Measurements from ENCODE around the gene CHST14. TPM values are rescaled to one million over a fixed set of nuclear protein-coding genes. Genes with fewer than 3 reads are reported as not detected.

The CHST14 gene
- total RNA-seq, 2 experiments from 2014 or later: 13.9 to 15.9 TPM

- Mint-ChIP-seq H3K27me3 (no peaks in the 10 kb centered on the region), H3K4me1 (peaks cover 26% of the 10 kb centered on the region), H3K36me3 (ENCODE audit: low read depth) (peaks cover 5% of the 10 kb centered on the region), H3K4me3 (no peak overlapping the region), H3K27ac (no peak overlapping the region), H3K9me3 (no peaks in the 10 kb centered on the region)
- ChIA-PET POLR2A (interaction anchor here (1.0 kb wide), 1 partner anchor 11 kb away, joined by 3 read pairs; no protein-coding TSS in a partner anchor), CTCF (no interaction called here)
- no peak for DNase-seq
Measured at GRCh38 chr15:40458495-40459371, 12.1 kb upstream of the CHST14 start.

- H3K27me3 Mint-ChIP-seq: no peaks in the 10 kb centered on the region
- CTCF ChIA-PET: no interaction called here
Measured at GRCh38 chr15:40459391-40460015, 11.3 kb upstream of the CHST14 start.

GRCh38 chr15:40460404-40460803 is 10.4 kb upstream of the CHST14 start:
- H3K9me3 Mint-ChIP-seq: no peaks in the 10 kb centered on the region

More at GRCh38 chr15:40459391-40460015, 11.3 kb upstream of the CHST14 start:
- Mint-ChIP-seq H3K27ac (no peak overlapping the region), H3K9me3 (no peaks in the 10 kb centered on the region), H3K4me3 (no peak overlapping the region), H3K36me3 (ENCODE audit: low read depth) (peaks cover 6% of the 10 kb centered on the region), H3K4me1 (peaks cover 18% of the 10 kb centered on the region)
- POLR2A ChIA-PET: interaction anchor here (1.0 kb wide), 1 partner anchor 10 kb away, joined by 3 read pairs; no protein-coding TSS in a partner anchor
- no peak for DNase-seq

GRCh38 chr15:40461958-40462357 is 8.8 kb upstream of the CHST14 start:
- no peaks in the 10 kb centered on the region for H3K27me3 Mint-ChIP-seq
- no peak overlapping the region for H3K4me3 Mint-ChIP-seq
- ChIA-PET POLR2A (no interaction called here), CTCF (no interaction called here)
- no peaks in the 10 kb centered on the region for H3K9me3 Mint-ChIP-seq
- H3K27ac Mint-ChIP-seq: no peak overlapping the region
- no peak for DNase-seq
- H3K36me3 Mint-ChIP-seq (ENCODE audit: low read depth): peaks cover 14% of the 10 kb centered on the region
- peaks cover 13% of the 10 kb centered on the region for H3K4me1 Mint-ChIP-seq

More at GRCh38 chr15:40460404-40460803, 10.4 kb upstream of the CHST14 start:
- Mint-ChIP-seq H3K4me3 (no peak overlapping the region), H3K36me3 (ENCODE audit: low read depth) (peaks cover 8% of the 10 kb centered on the region), H3K27me3 (no peaks in the 10 kb centered on the region), H3K4me1 (peaks cover 10% of the 10 kb centered on the region), H3K27ac (no peak overlapping the region)
- CTCF ChIA-PET: no interaction called here
- no peak for DNase-seq
- POLR2A ChIA-PET: no interaction called here

GRCh38 chr15:40463279-40463678 is 7.5 kb upstream of the CHST14 start:
- H3K4me1 Mint-ChIP-seq: peaks cover 17% of the 10 kb centered on the region
- no peak overlapping the region for H3K4me3 Mint-ChIP-seq
- POLR2A ChIA-PET: interaction anchor here (1.1 kb wide), 1 partner anchor 9 kb away, joined by 3 read pairs; no protein-coding TSS in a partner anchor
- H3K36me3 Mint-ChIP-seq (ENCODE audit: low read depth): peaks cover 14% of the 10 kb centered on the region
- H3K27me3 Mint-ChIP-seq: no peaks in the 10 kb centered on the region
- no peaks in the 10 kb centered on the region for H3K9me3 Mint-ChIP-seq
- no peak overlapping the region for H3K27ac Mint-ChIP-seq
- CTCF ChIA-PET: interaction anchor here (0.6 to 1.2 kb wide), 3 partner anchors 10 to 126 kb away, joined by 3 to 6 read pairs (median 6); no protein-coding TSS in a partner anchor
- DNase-seq: no peak

GRCh38 chr15:40463886-40464545 is 6.8 kb upstream of the CHST14 start:
- POLR2A ChIA-PET: interaction anchor here (1.1 to 1.4 kb wide), 2 partner anchors 10 to 16 kb away, joined by 3 read pairs; no protein-coding TSS in a partner anchor
- no peak overlapping the region for H3K27ac Mint-ChIP-seq

GRCh38 chr15:40464595-40465185 is 6.1 kb upstream of the CHST14 start:
- ChIA-PET CTCF (no interaction called here), POLR2A (interaction anchor here (1.4 kb wide), 1 partner anchor 15 kb away, joined by 3 read pairs; no protein-coding TSS in a partner anchor)
- Mint-ChIP-seq H3K4me1 (peaks cover 17% of the 10 kb centered on the region), H3K36me3 (ENCODE audit: low read depth) (peaks cover 11% of the 10 kb centered on the region), H3K27ac (no peak overlapping the region), H3K4me3 (no peak overlapping the region), H3K9me3 (no peaks in the 10 kb centered on the region), H3K27me3 (no peaks in the 10 kb centered on the region)
- DNase-seq: no peak

More at GRCh38 chr15:40463886-40464545, 6.8 kb upstream of the CHST14 start:
- Mint-ChIP-seq H3K4me1 (peaks cover 17% of the 10 kb centered on the region), H3K9me3 (no peaks in the 10 kb centered on the region), H3K36me3 (ENCODE audit: low read depth) (peaks cover 14% of the 10 kb centered on the region), H3K27me3 (no peaks in the 10 kb centered on the region), H3K4me3 (no peak overlapping the region)
- no peak for DNase-seq
- CTCF ChIA-PET: interaction anchor here (0.5 kb wide), 1 partner anchor 320 kb away, joined by 6 read pairs; no protein-coding TSS in a partner anchor

GRCh38 chr15:40465939-40466338 is 4.8 kb upstream of the CHST14 start:
- no peaks in the 10 kb centered on the region for H3K27me3 Mint-ChIP-seq
- ChIA-PET POLR2A (no interaction called here), CTCF (no interaction called here)
- peaks cover 17% of the 10 kb centered on the region for H3K4me1 Mint-ChIP-seq
- H3K9me3 Mint-ChIP-seq: no peaks in the 10 kb centered on the region
- DNase-seq: no peak
- peaks cover 11% of the 10 kb centered on the region for H3K36me3 Mint-ChIP-seq (ENCODE audit: low read depth)
- no peak overlapping the region for H3K4me3 Mint-ChIP-seq
- no peak overlapping the region for H3K27ac Mint-ChIP-seq

GRCh38 chr15:40466426-40467260 is 4.1 kb upstream of the CHST14 start:
- peaks cover 11% of the 10 kb centered on the region for H3K36me3 Mint-ChIP-seq (ENCODE audit: low read depth)
- POLR2A ChIA-PET: no interaction called here
- no peak overlapping the region for H3K4me3 Mint-ChIP-seq
- H3K9me3 Mint-ChIP-seq: no peaks in the 10 kb centered on the region
- H3K27me3 Mint-ChIP-seq: no peaks in the 10 kb centered on the region
- DNase-seq: no peak
- H3K4me1 Mint-ChIP-seq: peaks cover 18% of the 10 kb centered on the region
- CTCF ChIA-PET: no interaction called here
- H3K27ac Mint-ChIP-seq: no peak overlapping the region

GRCh38 chr15:40467261-40467615 is 3.5 kb upstream of the CHST14 start:
- no peak for DNase-seq
- no peak overlapping the region for H3K4me3 Mint-ChIP-seq
- H3K27me3 Mint-ChIP-seq: no peaks in the 10 kb centered on the region
- H3K27ac Mint-ChIP-seq: no peak overlapping the region
- ChIA-PET CTCF (no interaction called here), POLR2A (no interaction called here)
- peaks cover 24% of the 10 kb centered on the region for H3K4me1 Mint-ChIP-seq
- H3K36me3 Mint-ChIP-seq (ENCODE audit: low read depth): peaks cover 11% of the 10 kb centered on the region
- H3K9me3 Mint-ChIP-seq: no peaks in the 10 kb centered on the region

GRCh38 chr15:40468898-40469331 is 1.9 kb upstream of the CHST14 start:
- DNase-seq: no peak
- peaks cover 8% of the 10 kb centered on the region for H3K36me3 Mint-ChIP-seq (ENCODE audit: low read depth)

More at GRCh38 chr15:40468898-40469331, 1.9 kb upstream of the CHST14 start:
- H3K9me3 Mint-ChIP-seq: no peaks in the 10 kb centered on the region
- ChIA-PET CTCF (no interaction called here), POLR2A (interaction anchor here (0.6 to 2.9 kb wide), 3 partner anchors 15 to 87 kb away, joined by 3 to 15 read pairs (median 6); partner anchors contain the start of gene BAHD1)
- H3K4me3 Mint-ChIP-seq: no peak overlapping the region
- H3K4me1 Mint-ChIP-seq: peaks cover 33% of the 10 kb centered on the region
- no peak overlapping the region for H3K27ac Mint-ChIP-seq
- no peaks in the 10 kb centered on the region for H3K27me3 Mint-ChIP-seq
